Gastroesophageal sphincter (tissue), 4 donors: ENCODE results near the gene ATP2C2. TPM values are rescaled to one million over a fixed set of nuclear protein-coding genes. Genes with fewer than 3 reads are reported as not detected.

Experiments
- ATAC-seq: fragments of 150-250 bp; one replicate; pipeline ENCODE4 v1.9.1; 2016; ENCODE audit warnings: mild to moderate bottlenecking, moderate library complexity
- H3K27ac ChIP-seq, 4 donors: fragments of 200-600 bp; sonication (generic) in 3 of 4; 1 replicate in 3 of 4; 2 replicates in 1 of 4; pipeline ENCODE4 v1.5.1; 2016 to 2019
- H3K27me3 ChIP-seq: fragments of 200-600 bp; sonication (generic); one replicate; pipeline ENCODE4 v1.5.1; 2019
- H3K36me3 ChIP-seq, 2 donors: fragments of 200-600 bp; sonication (generic); one replicate each; pipeline ENCODE4 v1.5.1; 2019; ENCODE audit warnings: control low read depth in 1 of 2
- H3K4me1 ChIP-seq, 3 donors: fragments of 200-600 bp; sonication (generic); 1 replicate in 2 of 3; 2 replicates in 1 of 3; pipeline ENCODE4 v1.5.1; 2016 to 2019; ENCODE audit warnings: control low read depth in 2 of 3
- H3K4me3 ChIP-seq, 2 donors: fragments of 200-600 bp; sonication (generic); one replicate each; pipeline ENCODE4 v1.5.1; 2019; ENCODE audit warnings: mild to moderate bottlenecking in 1 of 2, moderate library complexity in 1 of 2
- H3K9me3 ChIP-seq, 3 donors: fragments of 200-600 bp; sonication (generic); one replicate each; pipeline ENCODE4 v1.5.1; 2017 to 2019; ENCODE audit warnings: control low read depth in 2 of 3
- CTCF ChIP-seq, 4 experiments: fragments of 200-600 bp in 2 of 4; fragments of 450-650 bp in 2 of 4; sonication (generic) in 1 of 4; IDR thresholded peaks; one replicate each; pipeline ENCODE4 v1.5.1; 2017 to 2019; ENCODE audit warnings: antibody characterized with exemption in 4 of 4, mild to moderate bottlenecking in 2 of 4, moderate library complexity in 2 of 4
- EP300 ChIP-seq: sonication (generic); formaldehyde crosslinking; IDR thresholded peaks from one replicate; pipeline ENCODE4 v1.6.1; 2017; ENCODE audit warnings: antibody characterized with exemption, mild to moderate bottlenecking
- POLR2A ChIP-seq, 2 donors: fragments of 450-650 bp; IDR thresholded peaks; one replicate each; pipeline ENCODE4 v1.6.1; 2017; ENCODE audit warnings: antibody characterized with exemption in 2 of 2, mild to moderate bottlenecking in 2 of 2, moderate library complexity in 1 of 2
- POLR2AphosphoS5 ChIP-seq: sonication (generic); formaldehyde crosslinking; IDR thresholded peaks from one replicate; pipeline ENCODE4 v1.6.1; 2017; ENCODE audit warnings: antibody characterized with exemption
- WGBS, 2 donors: methylation state at CpG; one replicate each; pipeline ENCODE4 v1.1.5; 2018; ENCODE audit warnings: low coverage in 1 of 2; 5-methylcytosine and 5-hydroxymethylcytosine counted together
- total RNA-seq, 4 donors: library from RNA; depleted of rRNA; stranded (reverse); fragments of >200 nt; gene quantifications; one replicate each; pipeline ENCODE4 v1.1.0, GENCODE V29; 2016

Gene ATP2C2
- total RNA-seq, 4 donors from 2014 or later: 0.13 to 1.3 (median 0.31) TPM; not detected in 1

DNA sequence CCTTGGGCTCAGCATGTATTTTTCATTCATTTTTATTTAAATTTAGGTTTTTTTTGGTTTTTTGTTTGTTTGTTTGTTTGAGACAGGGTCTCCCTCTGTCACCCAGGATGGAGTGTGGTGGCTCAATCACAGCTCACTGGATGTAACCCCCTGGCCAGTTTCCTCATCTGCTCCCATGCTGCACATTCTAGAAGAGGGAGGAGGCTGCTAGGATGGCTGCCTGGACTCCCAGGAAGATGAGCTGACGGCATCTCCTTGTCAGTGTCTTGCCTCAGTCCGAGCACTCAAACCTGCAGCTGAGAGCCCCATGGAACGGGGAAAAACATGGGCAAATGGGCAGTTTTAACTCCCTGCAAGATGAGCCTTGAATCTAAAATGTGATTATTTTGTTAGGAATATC, 128.7 kb downstream of the ATP2C2 start:
- H3K4me1 ChIP-seq: no peaks in the 10 kb centered on the region
- H3K36me3 ChIP-seq: peaks cover 0 to 89% of the 10 kb centered on the region in 2 donors
- ATAC-seq: no peak
- H3K27me3 ChIP-seq: no peaks in the 10 kb centered on the region
- no peaks in the 10 kb centered on the region for H3K9me3 ChIP-seq
- TF ChIP-seq EP300: no peak
- no peak for TF ChIP-seq POLR2A (IDR thresholded peaks at IDR 0.05)
- no peak for TF ChIP-seq POLR2AphosphoS5
- no peak for TF ChIP-seq CTCF (IDR thresholded peaks at IDR 0.05)
- H3K4me3 ChIP-seq: no peak overlapping the region
- no CpG with 5 or more reads among the region's 3 CpGs for WGBS, 2 donors
- H3K27ac ChIP-seq: no peak overlapping the region

GRCh38 chr16:84497418-84498222, 129.3 kb downstream of the ATP2C2 start:
- peaks cover 0 to 90% of the 10 kb centered on the region in 2 donors for H3K36me3 ChIP-seq
- no peaks in the 10 kb centered on the region for H3K9me3 ChIP-seq
- TF ChIP-seq CTCF (IDR thresholded peaks at IDR 0.05): no peak
- TF ChIP-seq POLR2AphosphoS5: no peak
- TF ChIP-seq EP300: no peak
- no peak for TF ChIP-seq POLR2A (IDR thresholded peaks at IDR 0.05)
- 63 to 82% methylated on average over 2 to 18 of the region's 18 CpGs for WGBS, 2 donors
- H3K27me3 ChIP-seq: no peaks in the 10 kb centered on the region
- no peak overlapping the region for H3K27ac ChIP-seq
- no peaks in the 10 kb centered on the region for H3K4me1 ChIP-seq
- no peak overlapping the region for H3K4me3 ChIP-seq
- ATAC-seq: no peak

DNA sequence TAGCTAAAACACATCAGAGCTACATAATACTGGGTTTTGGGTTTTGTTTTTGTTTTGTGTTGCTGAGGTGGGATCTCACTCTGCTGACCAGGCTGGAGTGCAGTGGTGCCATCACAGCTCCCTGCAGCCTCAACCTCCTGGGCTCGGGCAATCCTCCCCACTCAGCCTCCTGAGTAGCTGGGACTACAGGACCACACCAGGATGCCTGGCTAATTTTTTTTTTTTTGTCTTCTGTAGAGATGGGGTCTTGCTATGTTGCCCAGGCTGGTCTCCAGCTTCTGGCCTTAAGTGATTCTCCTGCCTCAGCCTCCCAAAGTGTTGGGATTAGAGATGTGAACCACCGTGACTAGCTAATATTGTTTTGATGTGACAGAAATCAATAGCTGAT, 129.9 kb downstream of the ATP2C2 start:
- peaks cover 0 to 4% (median under 1%) of the 10 kb centered on the region in 3 donors for H3K4me1 ChIP-seq
- TF ChIP-seq POLR2AphosphoS5: no peak
- TF ChIP-seq POLR2A (IDR thresholded peaks at IDR 0.05): no peak
- no peak for TF ChIP-seq EP300
- no peak for TF ChIP-seq CTCF (IDR thresholded peaks at IDR 0.05)
- no peak overlapping the region for H3K27ac ChIP-seq
- 83 to 100% methylated on average over 1 of the region's 2 CpGs for WGBS, 2 donors
- no peaks in the 10 kb centered on the region for H3K9me3 ChIP-seq
- no peak for ATAC-seq
- H3K36me3 ChIP-seq: peaks cover 0 to 85% of the 10 kb centered on the region in 2 donors
- H3K4me3 ChIP-seq: no peak overlapping the region
- no peaks in the 10 kb centered on the region for H3K27me3 ChIP-seq

- no peak overlapping the region for H3K27ac ChIP-seq
- H3K36me3 ChIP-seq: peaks cover 0 to 77% of the 10 kb centered on the region in 2 donors
- no peak for ATAC-seq
- no peaks in the 10 kb centered on the region for H3K27me3 ChIP-seq
- H3K9me3 ChIP-seq: no peaks in the 10 kb centered on the region
- H3K4me1 ChIP-seq: peaks cover 3 to 12% (median 7%) of the 10 kb centered on the region in 3 donors
- no peak overlapping the region for H3K4me3 ChIP-seq
- 81 to 87% methylated on average over 6 to 8 of the region's 13 CpGs for WGBS, 2 donors
- no peak for TF ChIP-seq CTCF (IDR thresholded peaks at IDR 0.05)
- no peak for TF ChIP-seq EP300
- TF ChIP-seq POLR2AphosphoS5: no peak
- TF ChIP-seq POLR2A (IDR thresholded peaks at IDR 0.05): no peak
Observed at GRCh38 chr16:84498859-84499620, 130.7 kb downstream of the ATP2C2 start.
